B cell (primary cell): Measurements from ENCODE around the gene LRRC3. TPM values are rescaled to one million over a fixed set of nuclear protein-coding genes. Genes with fewer than 3 reads are reported as not detected.

Experiments
- ATAC-seq: fragments of 200-7000 bp; cut with Tn5 transposase; one replicate; pipeline ENCODE4 v1.10.0; 2021; ENCODE audit warnings: low read depth, mild to moderate bottlenecking, moderate number of reproducible peaks, moderate library complexity
- CTCF ChIA-PET: fragments of 350-600 bp; sonication (Branson Sonifier 250); formaldehyde crosslinking; loops from one replicate; lab custom pipeline; 2021; ENCODE audit warnings: antibody characterized with exemption, inconsistent platforms; lab: Charles Lee
- POLR2A ChIA-PET: fragments of 350-600 bp; sonication (Branson Sonifier 250); formaldehyde crosslinking; loops from one replicate; lab custom pipeline; 2021; ENCODE audit warnings: antibody characterized with exemption; lab: Charles Lee
- DNase-seq: peaks from one replicate; pipeline ENCODE4 v3.0.0; 2013
- H2AFZ ChIP-seq: 2 replicates; pipeline ENCODE4 v1.6.1; 2012; ENCODE audit warnings: mild to moderate bottlenecking, low read depth, low read length; ENCODE audit not compliant: insufficient read depth, poor library complexity, severe bottlenecking
- H3K27ac ChIP-seq, 2 donors: 1 replicate in 1 of 2; 2 replicates in 1 of 2; pipeline ENCODE4 v1.5.1; 2012 to 2013; ENCODE audit warnings: low read length in 2 of 2, mild to moderate bottlenecking in 2 of 2, moderate library complexity in 1 of 2
- H3K27me3 ChIP-seq, 4 experiments: fragments of 200-600 bp in 1 of 4; sonication (generic) in 1 of 4; replicated peaks in 1 of 4; 1 replicate in 2 of 4; 2 replicates in 2 of 4; pipeline versions ENCODE4 v1.6.1 to v1.7.0; 2013 to 2016; ENCODE audit warnings: low read length in 3 of 4, mild to moderate bottlenecking in 2 of 4, mixed read lengths in 1 of 4, moderate library complexity in 1 of 4; ENCODE audit not compliant: insufficient read depth in 4 of 4, control insufficient read depth in 3 of 4; ENCODE audit errors: control extremely low read depth in 1 of 4
- H3K36me3 ChIP-seq, 2 experiments: replicated peaks in 1 of 2; 1 replicate in 1 of 2; 2 replicates in 1 of 2; pipeline versions ENCODE4 v1.6.1 to v1.7.1; 2013; ENCODE audit warnings: low read length in 1 of 2; ENCODE audit not compliant: insufficient read depth in 2 of 2, control insufficient read depth in 1 of 2; ENCODE audit errors: control extremely low read depth in 1 of 2, extremely low read depth in 1 of 2
- H3K4me1 ChIP-seq, 2 donors: fragments of 200-600 bp in 1 of 2; sonication (generic) in 1 of 2; 1 replicate in 1 of 2; 2 replicates in 1 of 2; pipeline versions ENCODE4 v1.5.1 to v1.6.1; 2013 to 2017; ENCODE audit warnings: low read length in 2 of 2; ENCODE audit not compliant: control insufficient read depth in 2 of 2, insufficient read depth in 2 of 2
- H3K4me2 ChIP-seq: replicated peaks from 2 replicates; pipeline ENCODE3; 2012; ENCODE audit warnings: mild to moderate bottlenecking, low read depth, low read length; ENCODE audit not compliant: poor library complexity, severe bottlenecking
- H3K4me3 ChIP-seq, 5 experiments: fragments of 200-600 bp in 1 of 5; sonication (generic) in 1 of 5; 1 replicate in 3 of 5; 2 replicates in 2 of 5; pipeline versions ENCODE4 v1.5.1 to v1.7.0; 2011 to 2016; ENCODE audit warnings: low read length in 4 of 5, mild to moderate bottlenecking in 4 of 5, low read depth in 2 of 5, control low read depth in 1 of 5, moderate library complexity in 1 of 5; ENCODE audit not compliant: insufficient read depth in 1 of 5; ENCODE audit errors: control extremely low read depth in 1 of 5, extremely low read depth in 1 of 5
- H3K79me2 ChIP-seq: fragments of 200-600 bp; sonication (generic); one replicate; pipeline ENCODE4 v1.6.0; 2016; ENCODE audit warnings: low read length; ENCODE audit not compliant: control insufficient read depth, insufficient read depth
- H3K9ac ChIP-seq: fragments of 200-600 bp; sonication (generic); 2 replicates; pipeline ENCODE4 v1.6.1; 2017; ENCODE audit warnings: mild to moderate bottlenecking, low read length, moderate library complexity
- H3K9me3 ChIP-seq, 3 donors: one replicate each; pipeline versions ENCODE4 v1.6.1 to v1.7.1; 2013; ENCODE audit warnings: low read length in 2 of 3; ENCODE audit not compliant: control insufficient read depth in 2 of 3, insufficient read depth in 1 of 3; ENCODE audit errors: control extremely low read depth in 1 of 3
- H4K20me1 ChIP-seq: 2 replicates; pipeline ENCODE4 v1.6.0; 2012; ENCODE audit warnings: mild to moderate bottlenecking, low read length; ENCODE audit not compliant: insufficient read depth, control insufficient read depth, poor library complexity, severe bottlenecking
- H3K27ac Mint-ChIP-seq: one replicate; pipeline ENCODE4 v1.8.0; 2021; ENCODE audit warnings: mixed read lengths
- H3K27me3 Mint-ChIP-seq: one replicate; pipeline ENCODE4 v1.8.0; 2021; ENCODE audit warnings: mixed read lengths
- H3K4me1 Mint-ChIP-seq: one replicate; pipeline ENCODE4 v1.8.0; 2021; ENCODE audit warnings: mixed read lengths
- H3K4me3 Mint-ChIP-seq: one replicate; pipeline ENCODE4 v1.8.0; 2021; ENCODE audit warnings: mixed read lengths
- H3K9me3 Mint-ChIP-seq: one replicate; pipeline ENCODE4 v1.8.0; 2022; ENCODE audit warnings: mixed read lengths; ENCODE audit not compliant: insufficient read depth
- CTCF ChIP-seq: fragments of 200-600 bp; IDR thresholded peaks from one replicate; pipeline ENCODE4 v1.8.0; 2022; ENCODE audit warnings: antibody characterized with exemption, mild to moderate bottlenecking
- EZH2 ChIP-seq: IDR thresholded peaks from 2 replicates; pipeline ENCODE4 v1.6.1; 2012; ENCODE audit warnings: borderline replicate concordance, low read depth, mild to moderate bottlenecking, moderate library complexity, low read length; ENCODE audit not compliant: insufficient read depth, poor library complexity, severe bottlenecking
- WGBS: methylation state at CpG from one replicate; pipeline ENCODE4 v1.1.5; 2013; ENCODE audit warnings: missing lambda C conversion rate; ENCODE audit not compliant: insufficient coverage; 5-methylcytosine and 5-hydroxymethylcytosine counted together
- intact Hi-C: fragments of 100-400 bp; cut with micrococcal nuclease; formaldehyde crosslinking; loops from one replicate; pipeline ENCODE4 v1.10.0; 2022
- polyA plus RNA-seq: library from polyadenylated mRNA; depleted of rRNA; stranded (reverse); fragments of >200 nt; gene quantifications from 2 replicates; pipeline ENCODE4 v1.2.3, GENCODE V29; 2012
- total RNA-seq, 2 donors: library from RNA; stranded (reverse); fragments of 120-200 nt in 1 of 2; gene quantifications; 1 replicate in 1 of 2; 2 replicates in 1 of 2; pipeline versions ENCODE4 v1.2.3 to v1.2.4, GENCODE V29; 2013 to 2022

Gene LRRC3
- total and polyA plus RNA-seq, 2 donors (not counting 1 experiment from before 2014, with no cell fraction given), result 0.46 to 3.3 TPM

- H2AFZ ChIP-seq, result no peak overlapping the region
- 97% methylated on average over 21 of the region's 27 CpGs for WGBS
- TF ChIP-seq CTCF, result no peak
- TF ChIP-seq EZH2, result no peak
- POLR2A ChIA-PET, result no interaction called here
- H3K9ac ChIP-seq, result no peak overlapping the region
- peaks cover 0 to 20% of the 10 kb centered on the region in 2 experiments for H3K36me3 ChIP-seq
- Mint-ChIP-seq H3K4me1 (no peaks in the 10 kb centered on the region), H3K27me3 (no peaks in the 10 kb centered on the region), H3K9me3 (no peaks in the 10 kb centered on the region), H3K27ac (no peak overlapping the region), H3K4me3 (no peak overlapping the region)
- no peak for DNase-seq
- H3K27ac ChIP-seq, result no peak overlapping the region
- intact Hi-C loops, result no loop called here
- no peaks in the 10 kb centered on the region for H4K20me1 ChIP-seq
- no peak overlapping the region for H3K4me3 ChIP-seq
- H3K4me1 ChIP-seq, result no peaks in the 10 kb centered on the region
- no peak for ATAC-seq
- H3K79me2 ChIP-seq, result no peaks in the 10 kb centered on the region
- CTCF ChIA-PET, result no interaction called here
- peaks cover 0 to 12% (median 0%) of the 10 kb centered on the region in 3 donors for H3K9me3 ChIP-seq
- H3K4me2 ChIP-seq, result no peak overlapping the region
- no peaks in the 10 kb centered on the region for H3K27me3 ChIP-seq
Observed at GRCh38 chr21:44413566-44414290, 41.6 kb upstream of the LRRC3 start.

GRCh38 chr21:44414291-44415072 lies 40.8 kb upstream of the LRRC3 start:
- no peaks in the 10 kb centered on the region for H3K4me1 Mint-ChIP-seq
- peaks cover 3% of the 10 kb centered on the region for H3K79me2 ChIP-seq
- no peaks in the 10 kb centered on the region for H3K27me3 Mint-ChIP-seq
- peaks cover 0 to 26% of the 10 kb centered on the region in 2 experiments for H3K36me3 ChIP-seq
- H3K27ac ChIP-seq, result no peak overlapping the region
- H3K4me3 ChIP-seq, result no peak overlapping the region
- no peak overlapping the region for H3K9ac ChIP-seq
- H3K27me3 ChIP-seq, result no peaks in the 10 kb centered on the region
- DNase-seq, result no peak
- no peak overlapping the region for H3K27ac Mint-ChIP-seq
- intact Hi-C loops, result no loop called here
- WGBS, result 98% methylated on average over 30 of the region's 30 CpGs
- no peak overlapping the region for H2AFZ ChIP-seq
- no peaks in the 10 kb centered on the region for H4K20me1 ChIP-seq
- H3K4me3 Mint-ChIP-seq, result no peak overlapping the region
- TF ChIP-seq CTCF, result no peak
- TF ChIP-seq EZH2, result no peak
- no peak overlapping the region for H3K4me2 ChIP-seq
- ChIA-PET POLR2A (no interaction called here), CTCF (no interaction called here)
- no peaks in the 10 kb centered on the region for H3K4me1 ChIP-seq
- peaks cover 0 to 12% (median 0%) of the 10 kb centered on the region in 3 donors for H3K9me3 ChIP-seq
- ATAC-seq, result no peak
- H3K9me3 Mint-ChIP-seq, result no peaks in the 10 kb centered on the region
